ENCODE results near the gene ANKRD1.

DNA sequence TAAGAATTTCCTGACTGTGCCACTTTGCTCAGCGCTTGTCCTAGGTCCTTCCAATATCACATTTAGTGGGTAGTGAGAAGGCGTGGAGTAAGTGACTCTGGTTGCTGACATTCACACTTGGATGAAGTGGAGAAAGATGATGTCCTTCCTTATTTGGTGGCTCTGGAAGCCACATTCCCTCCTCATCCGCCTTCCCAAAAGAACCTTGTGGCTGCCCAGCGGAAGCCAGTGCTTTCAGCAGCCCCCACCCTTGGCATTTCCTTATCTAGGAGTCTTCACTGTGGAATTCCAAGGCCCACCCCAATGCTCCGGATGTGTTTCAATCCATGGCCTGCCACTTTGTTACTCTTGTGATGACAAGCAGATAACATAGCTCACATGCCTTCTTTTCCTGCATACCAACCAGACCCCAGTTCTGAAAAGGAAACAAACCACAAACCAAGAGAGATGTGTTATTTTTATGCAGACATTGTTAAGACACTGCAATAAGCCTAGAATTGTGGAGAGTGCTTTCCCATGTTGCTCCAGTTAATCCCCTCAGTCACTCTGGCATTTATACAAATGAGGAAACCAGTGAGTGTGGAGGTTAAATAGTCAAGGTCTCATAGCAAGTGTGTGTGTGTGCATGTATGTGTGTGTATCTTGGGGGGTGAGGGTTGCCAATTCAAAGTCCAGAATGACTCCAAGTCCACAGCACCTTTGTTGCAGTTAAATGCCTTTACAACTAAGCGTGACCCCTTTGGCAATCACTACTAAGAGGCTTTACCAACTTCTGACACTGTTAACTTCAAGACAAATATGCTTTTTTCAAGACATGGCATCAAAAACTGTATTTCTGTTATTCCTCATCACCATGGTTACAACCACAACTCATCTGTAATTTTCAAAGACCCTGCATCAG is 10.3 kb upstream of the ANKRD1 start:
- no peak for TF ChIP-seq FOXA1 (IDR thresholded peaks at IDR 0.05)
- TF ChIP-seq SP1 (IDR thresholded peaks at IDR 0.05): no peak
- TF ChIP-seq SUZ12 (IDR thresholded peaks at IDR 0.05): no peak
- no peak for TF ChIP-seq ELF4 (IDR thresholded peaks at IDR 0.05)

All from HEK293T (cell line).